ENCODE data around the gene ERICH3.

GRCh38 chr1:74715806-74716205 is 42.2 kb upstream of the ERICH3 start:
- TF ChIP-seq CTCF (IDR thresholded peaks at IDR 0.05): no peak
- no peak for TF ChIP-seq POLR2A (IDR thresholded peaks at IDR 0.05)

All from heart left ventricle (tissue), 13 donors.